Glomerular visceral epithelial cell (primary cell): ENCODE data around the gene MFSD2A.
"Not testable (repeated sequence)": the region's sequence is repeated elsewhere in the genome, so short reads cannot be mapped to it uniquely, and the experiment has no call there.

Experiments used
- DNase-seq: peaks from one replicate; pipeline ENCODE4 v3.0.0-alpha.2; 2016; ENCODE audit errors: extremely low spot score

MFSD2A gene

GRCh38 chr1:39969048-39969447 lies 14.1 kb downstream of the MFSD2A start:
- no peak for DNase-seq

DNA sequence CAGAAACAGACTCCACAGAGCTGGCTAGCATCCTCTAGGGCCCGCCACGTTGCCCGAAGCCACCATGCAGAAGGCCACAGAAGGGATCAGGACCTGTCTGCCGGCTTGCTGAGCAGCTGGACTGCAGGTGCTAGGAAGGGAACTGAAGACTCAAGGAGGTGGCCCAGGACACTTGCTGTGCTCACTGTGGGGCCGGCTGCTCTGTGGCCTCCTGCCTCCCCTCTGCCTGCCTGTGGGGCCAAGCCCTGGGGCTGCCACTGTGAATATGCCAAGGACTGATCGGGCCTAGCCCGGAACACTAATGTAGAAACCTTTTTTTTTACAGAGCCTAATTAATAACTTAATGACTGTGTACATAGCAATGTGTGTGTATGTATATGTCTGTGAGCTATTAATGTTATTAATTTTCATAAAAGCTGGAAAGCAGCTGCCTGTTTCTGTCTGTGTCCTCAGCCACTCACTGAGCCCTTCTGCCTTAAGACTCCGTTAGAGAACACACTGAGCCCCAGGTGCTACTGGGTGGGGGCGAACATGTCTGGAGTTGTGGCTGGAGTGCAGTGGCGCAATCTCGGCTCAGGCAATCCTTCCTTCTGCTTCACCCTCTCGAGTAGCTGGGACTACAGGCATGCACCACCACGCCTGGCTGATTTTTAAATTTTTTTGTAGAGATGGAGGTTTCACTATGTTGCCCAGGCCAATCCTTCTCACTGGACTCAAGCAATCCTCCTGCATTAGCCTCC lies 14.8 kb downstream of the MFSD2A start:
- DNase-seq, result no peak

DNA sequence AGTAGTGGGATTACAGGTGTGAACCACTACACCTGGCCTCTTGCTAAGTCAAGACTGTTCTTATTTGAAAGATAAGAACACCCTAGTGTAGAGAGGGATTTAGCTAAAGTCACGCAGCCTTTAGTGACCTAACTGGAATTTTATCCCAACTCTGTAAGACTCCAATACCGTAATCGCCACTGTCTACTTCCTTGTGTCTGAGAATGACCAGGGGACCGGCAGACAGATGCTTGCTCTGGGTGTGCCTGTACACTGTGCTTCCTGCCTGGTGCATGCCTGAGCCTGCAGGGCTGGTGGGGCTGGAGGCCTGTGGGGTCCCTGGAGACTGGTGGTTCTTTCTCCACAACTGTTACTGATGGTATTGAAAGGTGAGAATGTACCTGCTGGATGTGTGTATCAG lies 15.3 kb downstream of the MFSD2A start:
- no peak for DNase-seq

GRCh38 chr1:39971138-39971537 lies 16.2 kb downstream of the MFSD2A start:
- DNase-seq, result no peak

GRCh38 chr1:39973503-39974135 lies 18.7 kb downstream of the MFSD2A start:
- DNase-seq, result peak; percentile 73

GRCh38 chr1:39976732-39977131 lies 21.8 kb downstream of the MFSD2A start:
- DNase-seq, result no peak

DNA sequence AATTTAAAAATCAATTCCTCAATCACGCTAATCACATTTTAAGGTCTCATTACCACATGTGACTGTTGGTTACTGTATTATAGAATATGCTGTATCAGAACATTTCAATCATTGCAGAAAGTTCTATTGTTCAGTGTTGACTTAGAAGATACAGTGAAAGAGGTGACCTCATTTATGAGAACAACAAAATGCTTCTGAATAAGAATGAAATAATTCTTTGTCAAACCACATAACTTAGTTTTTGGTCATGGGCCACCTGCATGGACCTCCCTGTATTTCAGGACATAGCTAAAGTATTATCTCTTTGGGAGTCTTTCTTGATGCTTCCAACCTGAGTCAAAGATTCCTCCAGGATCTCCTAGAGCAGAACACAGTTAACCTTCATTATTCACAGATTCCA lies 22.3 kb downstream of the MFSD2A start:
- DNase-seq, result peak; percentile 42

DNA sequence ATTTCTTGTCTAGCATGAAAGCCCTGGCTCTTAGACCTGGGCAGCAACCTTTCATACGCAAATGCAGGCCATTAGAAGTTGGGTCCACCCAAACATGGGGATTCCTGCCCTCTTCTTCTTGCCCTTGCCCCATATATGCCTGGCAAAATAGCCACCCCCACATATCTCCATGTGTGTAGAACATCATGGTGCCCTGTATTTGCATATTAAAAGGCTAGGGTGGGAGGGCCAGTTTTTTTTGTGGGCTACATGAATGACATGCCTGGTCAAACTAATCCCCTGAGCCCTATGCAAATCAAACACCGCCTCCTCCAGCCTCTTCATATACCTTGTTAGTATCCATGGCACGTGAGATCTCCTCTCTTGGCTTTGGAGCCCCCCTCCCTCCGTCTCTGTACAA lies 24.7 kb downstream of the MFSD2A start:
- DNase-seq, result no peak

DNA sequence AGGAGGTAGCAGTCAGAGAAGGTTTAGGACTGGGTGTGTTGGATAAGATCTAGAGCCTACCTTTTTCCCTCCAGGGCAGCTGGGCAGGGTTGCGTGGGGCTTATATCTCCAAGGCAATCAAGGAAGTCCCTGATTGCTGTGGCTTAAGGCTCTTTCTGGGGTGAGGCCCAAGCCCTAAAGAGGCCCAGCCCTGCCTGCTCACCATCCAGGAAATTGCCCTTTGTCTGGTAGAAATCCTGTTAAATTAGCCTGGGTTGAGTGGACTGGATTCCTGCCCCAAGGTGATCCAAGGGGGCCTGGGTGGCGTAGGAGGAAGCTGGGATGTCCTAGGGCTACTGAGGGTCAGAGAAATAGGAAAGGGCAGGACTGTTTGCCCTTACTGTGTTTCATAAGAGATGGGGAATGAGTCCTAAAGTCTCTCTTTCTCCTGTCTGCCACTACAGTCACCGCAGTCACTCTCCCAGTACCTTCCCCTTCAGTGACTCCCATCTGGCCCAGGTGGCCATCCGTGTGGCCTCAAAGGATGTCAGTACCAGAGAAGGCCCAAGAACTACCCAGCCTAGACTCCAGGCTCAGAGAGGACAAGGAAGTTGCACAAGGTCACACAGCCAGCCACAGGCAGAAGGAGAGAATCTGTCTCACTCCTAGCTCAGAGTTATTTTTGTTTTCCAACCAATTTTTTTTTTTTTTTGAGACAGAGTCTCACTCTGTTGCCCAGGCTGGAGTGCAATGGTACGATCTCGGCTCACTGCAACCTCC lies 25.8 kb downstream of the MFSD2A start:
- no peak for DNase-seq

- no peak for DNase-seq
These were observed 26.4 kb downstream of the MFSD2A start for GRCh38 chr1:39981385-39981784.

- peak; percentile 91 for DNase-seq
These were observed 27.0 kb downstream of the MFSD2A start for GRCh38 chr1:39981945-39982344.

DNA sequence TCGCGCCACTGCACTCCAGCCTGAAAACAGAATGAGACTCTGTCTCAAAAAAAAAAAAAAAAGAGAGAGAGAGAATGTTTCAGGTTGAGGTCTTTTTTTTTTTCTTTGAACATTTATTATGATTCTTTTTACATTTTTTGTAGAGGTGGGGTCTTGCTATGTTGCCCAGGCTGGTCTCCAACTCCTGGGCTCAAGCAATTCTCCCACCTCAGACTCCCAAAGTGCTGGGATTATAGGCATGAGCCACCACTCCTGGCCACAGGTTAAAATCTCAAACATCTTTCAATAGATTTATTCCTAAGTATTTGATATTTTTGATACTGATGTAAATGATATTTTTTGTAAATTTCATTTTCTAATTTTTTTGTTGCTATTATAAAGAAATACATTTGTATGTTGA lies 29.5 kb downstream of the MFSD2A start:
- not testable (repeated sequence) for DNase-seq

GRCh38 chr1:39984951-39985350 lies 30.0 kb downstream of the MFSD2A start:
- no peak for DNase-seq

- no peak for DNase-seq
These were observed 32.9 kb downstream of the MFSD2A start for GRCh38 chr1:39987869-39988268.

GRCh38 chr1:39988618-39989343 lies 33.8 kb downstream of the MFSD2A start:
- DNase-seq, result no peak

DNA sequence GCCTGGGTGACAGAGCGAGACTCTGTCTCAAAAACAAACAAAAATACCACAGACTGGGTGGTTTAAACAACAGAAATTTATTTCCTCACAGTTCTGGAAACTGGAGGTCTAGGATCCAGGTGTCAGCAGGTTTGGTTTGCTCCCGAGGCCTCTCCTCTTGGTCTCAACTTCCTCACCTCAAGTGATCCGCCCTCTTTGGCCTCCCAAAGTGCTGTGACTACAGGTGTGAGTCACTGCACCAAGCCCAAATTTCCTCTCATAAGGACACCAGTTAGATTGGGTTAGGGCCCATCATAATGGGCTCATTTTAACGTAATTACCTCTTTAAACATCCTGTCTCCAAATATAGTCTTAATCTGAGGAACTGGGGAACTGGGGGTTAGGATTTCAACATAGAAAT lies 35.5 kb downstream of the MFSD2A start:
- DNase-seq, result no peak

GRCh38 chr1:39992234-39992633 lies 37.3 kb downstream of the MFSD2A start:
- peak; percentile 51 for DNase-seq

DNA sequence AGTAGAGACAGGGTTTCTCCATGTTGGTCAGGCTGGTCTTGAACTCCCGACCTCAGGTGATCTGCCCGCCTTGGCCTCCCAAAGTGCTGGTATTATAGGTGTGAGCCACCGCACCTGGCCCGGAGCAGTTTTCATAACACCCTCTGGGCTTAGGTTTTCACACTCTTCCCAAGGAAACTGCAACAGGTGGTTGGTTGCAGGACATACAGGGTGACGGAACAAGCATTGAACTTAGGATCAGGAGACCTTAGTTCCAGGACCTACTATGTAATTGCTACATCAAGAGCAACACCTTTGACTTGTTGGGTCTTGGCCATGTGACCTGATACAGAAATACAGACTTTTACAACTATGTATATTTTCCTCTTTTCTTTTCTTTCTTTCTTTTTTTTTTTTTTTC lies 37.9 kb downstream of the MFSD2A start:
- DNase-seq, result no peak

GRCh38 chr1:39995973-39996393 lies 41.0 kb downstream of the MFSD2A start:
- no peak for DNase-seq

DNA sequence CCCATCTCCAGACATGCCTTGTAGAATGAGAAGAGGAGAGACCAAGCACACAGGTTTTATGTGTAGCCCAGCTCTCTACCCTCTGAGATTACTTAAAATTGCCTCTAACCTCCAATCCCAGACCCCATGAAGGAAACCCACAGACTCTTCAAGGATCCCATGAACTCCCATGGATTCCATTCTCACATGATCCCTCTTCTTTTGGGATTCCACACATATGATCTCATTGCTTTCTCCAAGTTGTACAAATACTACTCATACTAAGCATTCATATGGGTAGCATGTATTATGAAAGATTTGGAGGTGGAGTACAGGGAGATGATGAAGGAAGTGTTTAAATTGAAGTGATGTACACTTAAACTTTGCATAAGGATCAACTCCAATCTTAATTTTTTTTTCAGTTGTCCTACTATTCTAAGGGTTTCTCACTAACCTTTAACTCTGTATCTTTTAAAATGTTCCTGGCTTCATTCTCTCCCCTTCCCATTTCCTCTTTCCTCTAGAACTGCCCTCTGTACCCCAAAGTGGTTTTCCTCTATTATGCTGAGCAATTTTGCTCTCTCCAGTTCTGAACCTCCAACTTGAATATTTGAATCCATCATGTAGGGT lies 41.6 kb downstream of the MFSD2A start:
- DNase-seq, result no peak

GRCh38 chr1:40001456-40001855 lies 46.5 kb downstream of the MFSD2A start:
- DNase-seq, result no peak
